Uterus (tissue), 2 donors: ENCODE results near the gene GMPPA.

Experiments used
- POLR2A ChIP-seq, 2 donors: fragments of 450-650 bp; IDR thresholded peaks; one replicate each; pipeline ENCODE4 v1.6.1; 2016; ENCODE audit warnings: antibody characterized with exemption in 2 of 2, mild to moderate bottlenecking in 1 of 2, moderate library complexity in 1 of 2
- TF ChIP-seq, protein P1 (sequence below), 4 experiments: fragments of 200-600 bp in 2 of 4; fragments of 450-650 bp in 2 of 4; sonication (generic) in 2 of 4; IDR thresholded peaks; one replicate each; pipeline ENCODE4 v1.5.1; 2016 to 2019; ENCODE audit warnings: antibody characterized with exemption in 4 of 4, mild to moderate bottlenecking in 2 of 4, moderate library complexity in 1 of 4

DNA sequence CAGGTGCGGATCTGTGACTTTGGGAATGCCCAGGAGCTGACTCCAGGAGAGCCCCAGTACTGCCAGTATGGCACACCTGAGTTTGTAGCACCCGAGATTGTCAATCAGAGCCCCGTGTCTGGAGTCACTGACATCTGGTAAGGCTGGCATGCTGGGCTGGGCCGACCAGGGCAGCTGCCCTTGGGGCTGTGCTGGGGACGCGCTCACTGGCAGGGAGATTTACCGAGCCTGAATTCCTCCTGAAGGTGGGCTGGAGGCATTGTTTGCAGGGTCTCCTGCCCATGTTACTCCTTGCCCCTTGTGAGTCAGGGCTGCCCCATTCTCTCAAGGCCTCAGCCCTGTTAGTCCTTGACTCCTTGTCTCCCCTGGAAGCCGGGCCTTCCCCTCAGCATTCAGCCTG is 18.7 kb upstream of the GMPPA start:
- no peak for TF ChIP-seq POLR2A (IDR thresholded peaks at IDR 0.05)
- TF ChIP-seq, protein P1, sequence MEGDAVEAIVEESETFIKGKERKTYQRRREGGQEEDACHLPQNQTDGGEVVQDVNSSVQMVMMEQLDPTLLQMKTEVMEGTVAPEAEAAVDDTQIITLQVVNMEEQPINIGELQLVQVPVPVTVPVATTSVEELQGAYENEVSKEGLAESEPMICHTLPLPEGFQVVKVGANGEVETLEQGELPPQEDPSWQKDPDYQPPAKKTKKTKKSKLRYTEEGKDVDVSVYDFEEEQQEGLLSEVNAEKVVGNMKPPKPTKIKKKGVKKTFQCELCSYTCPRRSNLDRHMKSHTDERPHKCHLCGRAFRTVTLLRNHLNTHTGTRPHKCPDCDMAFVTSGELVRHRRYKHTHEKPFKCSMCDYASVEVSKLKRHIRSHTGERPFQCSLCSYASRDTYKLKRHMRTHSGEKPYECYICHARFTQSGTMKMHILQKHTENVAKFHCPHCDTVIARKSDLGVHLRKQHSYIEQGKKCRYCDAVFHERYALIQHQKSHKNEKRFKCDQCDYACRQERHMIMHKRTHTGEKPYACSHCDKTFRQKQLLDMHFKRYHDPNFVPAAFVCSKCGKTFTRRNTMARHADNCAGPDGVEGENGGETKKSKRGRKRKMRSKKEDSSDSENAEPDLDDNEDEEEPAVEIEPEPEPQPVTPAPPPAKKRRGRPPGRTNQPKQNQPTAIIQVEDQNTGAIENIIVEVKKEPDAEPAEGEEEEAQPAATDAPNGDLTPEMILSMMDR (IDR thresholded peaks at IDR 0.05) = no peak
